Sciatic nerve (tissue), 2 donors: Measurements from ENCODE around the gene SRRM5. TPM values are rescaled to one million over a fixed set of nuclear protein-coding genes. Genes with fewer than 3 reads are reported as not detected.
A peak's percentile ranks its signal among the peaks of the same experiment; 100 is the strongest.
"Not testable (repeated sequence)": the region's sequence is repeated elsewhere in the genome, so short reads cannot be mapped to it uniquely, and the experiment has no call there.

ENCODE experiments used
- ATAC-seq: fragments of 200-7000 bp; cut with Tn5 transposase; one replicate; pipeline ENCODE4 v1.9.1; 2020; ENCODE audit warnings: mild to moderate bottlenecking, moderate library complexity
- DNase-seq: peaks from one replicate; pipeline ENCODE4 v3.0.0-alpha.2; 2020; ENCODE audit warnings: low spot score
- intact Hi-C: fragments of 100-400 bp; cut with DNase I; formaldehyde crosslinking; loops from one replicate; pipeline ENCODE4 v1.14.2; 2022
- total RNA-seq: library from RNA; stranded (reverse); fragmentation: NEBNext Ultra II Directional; extraction: Animal tissue kit (Norgen Biotek cat#: 25700); gene quantifications from one replicate; pipeline ENCODE4 v1.2.1, GENCODE V29; 2021
- donor health status: DM: no; HTN: no; CAD: no.
- donor health status: DM: no; HTN: no; CAD: no.

The SRRM5 gene
- total RNA-seq, 1 donor from 2014 or later: 0.58 TPM

- intact Hi-C loops: no loop called here
- ATAC-seq (no peak), DNase-seq (no peak)
Measured at GRCh38 chr19:43631491-43631890, 19.6 kb downstream of the SRRM5 start.

GRCh38 chr19:43633520-43633919, 21.6 kb downstream of the SRRM5 start:
- no peak for DNase-seq
- no peak for ATAC-seq
- intact Hi-C loops: no loop called here

GRCh38 chr19:43634068-43634467, 22.2 kb downstream of the SRRM5 start:
- intact Hi-C loops: no loop called here
- ATAC-seq (no peak), DNase-seq (no peak)

GRCh38 chr19:43634506-43634871, 22.6 kb downstream of the SRRM5 start:
- peak; percentile 34 for ATAC-seq
- DNase-seq: no peak

GRCh38 chr19:43634872-43635560, 23.1 kb downstream of the SRRM5 start:
- DNase-seq (peak; percentile 77), ATAC-seq (peak; percentile 49)
- intact Hi-C loops: no loop called here

More at GRCh38 chr19:43634506-43634871, 22.6 kb downstream of the SRRM5 start:
- intact Hi-C loops: no loop called here

DNA sequence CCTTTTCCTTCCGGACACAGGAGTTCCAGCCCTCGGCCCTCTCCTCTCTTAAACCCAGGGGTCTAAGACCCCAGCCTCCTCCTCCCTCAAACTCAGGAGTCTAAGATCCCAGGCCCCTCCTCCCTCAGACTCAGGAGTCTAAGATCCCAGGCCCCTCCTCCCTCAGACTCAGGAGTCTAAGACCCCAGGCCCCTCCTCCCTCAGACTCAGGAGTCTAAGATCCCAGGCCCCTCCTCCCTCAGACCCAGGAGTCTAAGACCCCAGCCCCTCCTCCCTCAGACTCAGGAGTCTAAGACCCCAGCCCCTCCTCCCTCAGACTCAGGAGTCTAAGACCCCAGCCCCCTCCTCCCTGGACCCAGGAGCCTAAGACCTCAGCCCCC, 23.7 kb downstream of the SRRM5 start:
- ATAC-seq, DNase-seq, intact Hi-C loops: not testable (repeated sequence)

- DNase-seq (no peak), ATAC-seq (peak; percentile 61)
- intact Hi-C loops: no loop called here
Measured at GRCh38 chr19:43636121-43636683, 24.3 kb downstream of the SRRM5 start.

DNA sequence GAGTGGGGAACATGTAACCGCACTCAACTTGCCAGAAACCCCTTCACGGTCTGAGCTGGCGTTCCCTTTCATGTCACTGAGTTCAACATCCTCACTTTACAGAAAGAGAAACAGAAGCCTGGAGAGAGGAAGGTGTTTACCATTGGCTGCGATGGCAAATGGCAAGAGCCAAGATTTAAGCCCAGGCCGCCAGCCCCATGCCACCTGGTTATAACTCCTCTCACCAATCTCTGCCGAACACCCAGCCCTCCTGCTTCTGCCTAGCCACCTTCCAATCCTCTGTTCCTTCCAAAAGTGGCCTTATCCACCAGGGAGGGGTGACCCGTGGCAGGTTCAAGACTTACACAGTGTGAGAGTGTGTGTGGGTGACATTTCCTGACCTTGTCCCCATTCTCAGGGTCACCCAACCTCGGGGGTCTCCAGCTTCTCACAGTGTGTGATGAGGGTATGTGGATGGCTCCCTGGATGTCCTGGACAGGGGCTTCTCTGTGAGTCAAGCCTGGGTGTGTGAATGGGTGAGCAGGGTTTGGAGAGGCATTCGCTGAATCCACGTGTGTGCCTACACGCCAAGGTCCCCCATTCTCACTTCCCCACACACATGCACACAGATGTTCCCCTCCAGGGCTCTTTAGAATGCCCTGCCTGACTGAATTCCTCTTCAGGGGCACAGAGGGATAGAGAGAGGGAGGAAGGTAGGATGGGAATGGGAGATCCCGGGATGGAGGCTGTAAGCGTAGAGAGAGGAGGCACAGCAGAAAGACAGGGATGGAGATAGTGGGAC, 26.5 kb downstream of the SRRM5 start:
- intact Hi-C loops: no loop called here
- ATAC-seq (no peak), DNase-seq (no peak)

- intact Hi-C loops: no loop called here
- no peak for ATAC-seq
- DNase-seq: no peak
Measured at GRCh38 chr19:43638995-43639518, 27.2 kb downstream of the SRRM5 start.

DNA sequence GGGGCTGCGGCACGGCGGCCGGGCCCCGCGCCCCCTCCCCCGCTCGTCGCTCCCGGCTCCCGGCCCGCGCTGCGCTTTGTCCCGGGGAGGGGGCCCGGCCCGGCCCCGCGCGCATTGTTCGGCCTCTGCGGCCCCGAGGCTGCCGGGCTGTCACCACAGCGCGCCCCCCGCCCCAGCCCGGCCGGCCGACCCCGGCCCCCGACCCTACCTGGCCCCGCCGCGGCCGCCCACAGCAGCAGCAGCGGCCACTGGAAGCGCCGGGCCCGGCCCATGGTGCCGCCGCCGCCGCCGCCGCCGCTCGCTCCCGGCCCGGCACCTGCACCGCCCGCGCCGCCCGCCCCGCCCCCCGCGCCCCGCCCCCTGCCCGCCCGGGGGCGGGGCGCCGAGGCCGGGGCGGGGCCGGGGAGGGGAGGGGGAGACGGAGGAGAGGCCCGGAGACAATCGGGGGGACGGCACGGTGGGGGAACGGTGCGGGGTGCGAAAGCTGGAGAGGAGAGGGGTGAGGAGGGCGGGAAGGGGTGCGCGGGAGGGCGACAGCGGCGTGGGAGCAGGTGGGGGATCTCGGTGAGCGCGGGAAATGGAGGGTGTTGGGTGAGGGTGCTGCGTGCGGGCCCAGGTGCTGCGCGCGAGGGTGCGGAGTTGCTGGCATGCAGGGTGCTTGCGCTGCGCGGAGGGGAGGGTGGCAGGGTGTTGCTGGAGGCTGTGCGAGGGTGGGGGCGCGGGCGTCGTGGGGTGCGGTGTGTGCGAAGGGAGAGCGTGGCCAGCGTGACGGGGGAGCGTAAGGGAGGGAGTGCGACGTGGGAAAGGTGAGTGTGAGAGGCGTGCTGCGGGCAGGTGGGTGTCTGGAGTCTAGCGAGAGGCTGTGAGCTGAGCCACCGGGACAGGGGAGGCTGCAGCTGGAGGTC, 27.9 kb downstream of the SRRM5 start, which contains the start of gene CADM4:
CADM4 (minus strand) TSS at position 332 of the 905 bp plus-strand sequence; CDS start at position 272, 60 bp downstream.
- ATAC-seq (peak; percentile 31), DNase-seq (peak; percentile 75)
- intact Hi-C loops: no loop called here

- DNase-seq (no peak), ATAC-seq (peak; percentile 18)
- intact Hi-C loops: no loop called here
Measured at GRCh38 chr19:43640424-43640757, 28.5 kb downstream of the SRRM5 start.

DNA sequence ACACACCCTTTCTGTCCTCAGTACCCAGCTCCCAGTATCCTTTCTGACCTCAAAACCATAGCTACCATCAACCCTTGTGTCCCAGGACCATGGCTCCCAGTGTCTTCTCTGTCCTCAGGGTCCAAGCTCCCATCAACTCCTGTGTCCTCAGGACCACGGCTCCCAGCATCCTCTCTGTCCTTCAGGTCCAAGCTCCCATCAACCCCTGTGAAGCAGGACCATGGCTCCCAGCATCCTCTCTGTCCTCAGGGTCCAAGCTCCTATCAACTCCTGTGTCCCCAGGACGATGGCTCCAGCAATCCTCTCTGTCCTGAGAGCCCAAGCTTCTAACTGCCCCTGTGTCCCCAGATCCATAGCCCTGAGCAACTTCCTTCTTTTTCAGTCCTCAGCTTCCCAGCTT, 29.4 kb downstream of the SRRM5 start:
- DNase-seq (no peak), ATAC-seq (no peak)
- intact Hi-C loops: no loop called here

DNA sequence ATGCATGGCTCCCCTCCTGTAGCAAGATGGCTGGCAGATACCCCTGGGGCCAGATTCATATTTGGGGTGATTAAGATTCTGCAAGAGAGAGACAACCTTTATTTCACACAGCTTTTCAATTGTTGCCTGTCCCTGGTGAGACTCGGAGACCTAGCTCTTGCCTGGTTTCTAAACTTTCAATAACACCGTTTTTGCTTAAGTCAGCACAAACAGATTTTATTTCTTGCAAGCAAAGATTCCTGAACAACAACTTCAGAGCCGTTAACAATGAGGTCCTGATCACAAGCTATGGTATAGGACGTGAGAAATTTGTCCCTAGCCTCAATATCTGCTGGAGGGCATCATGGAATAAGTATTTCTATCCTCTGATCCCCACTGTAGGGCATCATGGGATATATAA, 30.6 kb downstream of the SRRM5 start:
- no peak for ATAC-seq

DNA sequence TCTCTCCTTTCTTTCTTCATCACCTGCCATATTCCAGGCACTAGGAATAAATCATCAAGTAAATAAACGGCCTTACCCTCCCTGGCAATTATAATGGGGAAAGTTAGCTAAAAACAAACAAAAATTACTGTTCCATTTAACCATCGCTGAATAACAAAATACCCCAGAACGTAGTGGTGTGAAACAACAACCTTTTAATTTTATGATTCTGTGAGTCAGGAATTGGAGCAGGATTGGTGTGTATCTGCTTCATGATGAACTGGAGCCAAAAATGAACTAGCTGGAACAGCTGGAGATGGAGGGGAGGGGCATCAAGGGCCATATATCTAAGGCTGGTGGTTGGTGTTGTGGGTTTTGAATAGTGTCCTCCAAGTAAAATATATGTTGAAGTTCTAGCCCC, 31.4 kb downstream of the SRRM5 start:
- intact Hi-C loops: no loop called here
- ATAC-seq (no peak), DNase-seq (no peak)

More for the DNA sequence above, 30.6 kb downstream of the SRRM5 start:
- no peak for DNase-seq
- intact Hi-C loops: no loop called here

- DNase-seq (no peak), ATAC-seq (no peak)
- intact Hi-C loops: no loop called here
Measured at GRCh38 chr19:43644181-43644580, 32.3 kb downstream of the SRRM5 start.

DNA sequence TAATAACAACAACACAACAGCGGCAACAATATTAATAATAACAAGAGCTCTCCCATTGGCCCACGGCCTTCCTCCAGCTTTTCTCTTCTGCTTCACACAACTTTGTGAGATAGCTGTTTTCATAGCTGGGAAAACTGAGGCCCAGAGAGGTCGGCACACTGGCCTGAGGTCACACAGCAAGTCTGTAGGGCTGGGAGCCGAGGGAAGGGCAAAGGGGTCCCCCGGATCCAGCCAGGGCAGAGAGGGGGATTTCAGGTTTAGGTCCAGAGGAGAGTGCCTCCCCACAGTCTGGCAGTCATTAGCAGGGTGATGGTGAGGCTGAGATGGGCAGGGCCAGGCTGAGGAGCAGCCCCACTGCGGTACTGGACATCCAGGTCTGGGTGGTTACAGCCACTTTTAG, 36.7 kb downstream of the SRRM5 start:
- DNase-seq (no peak), ATAC-seq (no peak)
- intact Hi-C loops: no loop called here

GRCh38 chr19:43649514-43649913, 37.6 kb downstream of the SRRM5 start:
- DNase-seq (no peak), ATAC-seq (no peak)
- intact Hi-C loops: no loop called here

DNA sequence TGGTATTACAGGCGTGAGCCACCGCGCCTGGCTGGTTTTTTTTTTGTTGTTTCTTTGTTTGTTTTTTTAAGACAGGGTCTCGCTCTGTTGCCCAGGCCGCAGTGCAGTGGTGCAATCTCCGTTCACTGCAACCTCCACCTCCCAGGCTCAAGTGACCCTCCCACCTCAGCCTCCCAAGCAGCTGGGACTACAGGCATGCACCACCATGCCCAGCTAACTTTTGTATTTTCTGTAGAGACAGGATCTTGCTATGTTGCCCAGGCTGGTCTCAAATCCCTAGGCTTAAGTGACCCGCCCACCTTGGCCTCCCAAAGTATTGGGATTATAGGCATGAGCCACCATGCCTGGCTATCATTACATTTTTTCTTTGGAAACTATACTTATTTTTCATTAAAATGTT, 38.4 kb downstream of the SRRM5 start:
- ATAC-seq, DNase-seq: not testable (repeated sequence)
- intact Hi-C loops: loop anchor here (10.0 kb wide), 1 partner anchor 55 kb away; the partner anchor contains the start of genes IRGQ and ZNF576
